Fibroblast of lung (primary cell): ENCODE measurements around the gene GRIK4. TPM values are rescaled to one million over a fixed set of nuclear protein-coding genes. Genes with fewer than 3 reads are reported as not detected.

Source experiments
- DNase-seq, 2 donors: peaks; one replicate each; pipeline versions ENCODE4 v3.0.0 to v3.0.0-alpha.2; 2010; ENCODE audit warnings: low read depth in 2 of 2
- H2AFZ ChIP-seq: 2 replicates; pipeline ENCODE4 v1.5.1; 2012; ENCODE audit warnings: low read length, control low read depth, inconsistent platforms
- H3K27ac ChIP-seq: 2 replicates; pipeline ENCODE4 v1.5.1; 2011; ENCODE audit warnings: low read length, control low read depth; ENCODE audit not compliant: insufficient read depth
- H3K27me3 ChIP-seq: 2 replicates; pipeline ENCODE4 v1.5.1; 2011; ENCODE audit warnings: mild to moderate bottlenecking, low read length; ENCODE audit not compliant: control insufficient read depth, insufficient read depth
- H3K36me3 ChIP-seq: 2 replicates; pipeline ENCODE4 v1.5.1; 2011; ENCODE audit warnings: low read length; ENCODE audit not compliant: control insufficient read depth, insufficient read depth
- H3K4me1 ChIP-seq: 2 replicates; pipeline ENCODE4 v1.5.1; 2011; ENCODE audit warnings: low read length; ENCODE audit not compliant: control insufficient read depth, insufficient read depth; ENCODE audit errors: extremely low read depth
- H3K4me2 ChIP-seq: 2 replicates; pipeline ENCODE4 v1.5.1; 2011; ENCODE audit warnings: low read length, control low read depth; ENCODE audit not compliant: insufficient read depth; ENCODE audit errors: extremely low read depth
- H3K4me3 ChIP-seq, 4 experiments: fragments of 200-600 bp in 1 of 4; sonication (generic) in 1 of 4; replicated peaks in 1 of 4; 2 replicates each; pipeline ENCODE4 v1.5.1; 2011 to 2016; ENCODE audit warnings: low read length in 4 of 4, low read depth in 3 of 4, mild to moderate bottlenecking in 3 of 4, control low read depth in 2 of 4, inconsistent platforms in 1 of 4, mixed read lengths in 1 of 4; ENCODE audit not compliant: insufficient read depth in 1 of 4; ENCODE audit errors: control extremely low read depth in 1 of 4
- H3K79me2 ChIP-seq: 2 replicates; pipeline ENCODE4 v1.5.1; 2012; ENCODE audit warnings: mild to moderate bottlenecking, low read length, inconsistent platforms; ENCODE audit not compliant: control insufficient read depth, insufficient read depth
- H3K9ac ChIP-seq: 2 replicates; pipeline ENCODE4 v1.5.1; 2011; ENCODE audit warnings: mild to moderate bottlenecking, low read length, control low read depth; ENCODE audit not compliant: insufficient read depth
- H3K9me3 ChIP-seq: 2 replicates; pipeline ENCODE4 v1.5.1; 2012; ENCODE audit warnings: low read depth, low read length; ENCODE audit not compliant: control insufficient read depth, insufficient read depth
- H4K20me1 ChIP-seq: 2 replicates; pipeline ENCODE4 v1.5.1; 2011; ENCODE audit warnings: low read length; ENCODE audit not compliant: control insufficient read depth, insufficient read depth; ENCODE audit errors: extremely low read depth
- CTCF ChIP-seq, 2 donors: IDR thresholded peaks in 1 of 2; conservative IDR thresholded peaks in 1 of 2; 1 replicate in 1 of 2; 2 replicates in 1 of 2; pipeline ENCODE4 v1.5.1; 2011 to 2012; ENCODE audit warnings: low read length in 2 of 2, control low read depth in 1 of 2, inconsistent platforms in 1 of 2, low read depth in 1 of 2, mild to moderate bottlenecking in 1 of 2
- EZH2 ChIP-seq: IDR thresholded peaks from 2 replicates; pipeline ENCODE4 v1.5.1; 2012; ENCODE audit warnings: low read length, control low read depth, mild to moderate bottlenecking; ENCODE audit errors: missing control alignments
- polyA plus RNA-seq, 2 donors: library from polyadenylated mRNA; depleted of rRNA in 1 of 2; stranded (reverse) in 1 of 2; unstranded in 1 of 2; fragments of >200 nt; gene quantifications; 2 replicates each; pipeline ENCODE4 v1.2.1, GENCODE V29; 2011 to 2012; ENCODE audit warnings: missing spikeins in 1 of 2
- total RNA-seq: library from RNA; depleted of rRNA; stranded (reverse); fragments of >200 nt; gene quantifications from 2 replicates; pipeline ENCODE4 v1.2.1, GENCODE V29; 2014

Gene GRIK4
- total and polyA plus RNA-seq, 2 donors (not counting 1 experiment from before 2014, with no cell fraction given) = 0.17 to 1.5 TPM

- Histone ChIP-seq H3K9me3 (no peaks in the 10 kb centered on the region), H3K27ac (no peak overlapping the region), H3K4me3 (no peak overlapping the region), H3K79me2 (no peaks in the 10 kb centered on the region), H2AFZ (no peak overlapping the region), H3K36me3 (no peaks in the 10 kb centered on the region), H4K20me1 (no peaks in the 10 kb centered on the region), H3K4me1 (no peaks in the 10 kb centered on the region), H3K27me3 (no peaks in the 10 kb centered on the region), H3K9ac (no peak overlapping the region), H3K4me2 (no peak overlapping the region)
- peak in 1 of 2 donors; percentile 20 for DNase-seq
- TF ChIP-seq EZH2 (no peak), CTCF (conservative IDR thresholded peaks at IDR 0.05 in 1 of 2, IDR thresholded peaks at IDR 0.05 in 1 of 2; ENCODE audit: low read depth in 1 of 2, low read length in 2 of 2) (no peak)
Observed at GRCh38 chr11:121032546-121032945, 521.0 kb downstream of the GRIK4 start.

GRCh38 chr11:121033635-121034034 lies 522.1 kb downstream of the GRIK4 start:
- Histone ChIP-seq H3K27ac (no peak overlapping the region), H2AFZ (no peak overlapping the region), H4K20me1 (no peaks in the 10 kb centered on the region), H3K4me1 (no peaks in the 10 kb centered on the region), H3K4me3 (no peak overlapping the region), H3K27me3 (no peaks in the 10 kb centered on the region), H3K36me3 (no peaks in the 10 kb centered on the region), H3K4me2 (no peak overlapping the region), H3K79me2 (no peaks in the 10 kb centered on the region), H3K9ac (no peak overlapping the region), H3K9me3 (no peaks in the 10 kb centered on the region)
- no peak for DNase-seq
- TF ChIP-seq EZH2 = no peak
- TF ChIP-seq CTCF (conservative IDR thresholded peaks at IDR 0.05 in 1 of 2, IDR thresholded peaks at IDR 0.05 in 1 of 2; ENCODE audit: low read depth in 1 of 2, low read length in 2 of 2) = no peak

DNA sequence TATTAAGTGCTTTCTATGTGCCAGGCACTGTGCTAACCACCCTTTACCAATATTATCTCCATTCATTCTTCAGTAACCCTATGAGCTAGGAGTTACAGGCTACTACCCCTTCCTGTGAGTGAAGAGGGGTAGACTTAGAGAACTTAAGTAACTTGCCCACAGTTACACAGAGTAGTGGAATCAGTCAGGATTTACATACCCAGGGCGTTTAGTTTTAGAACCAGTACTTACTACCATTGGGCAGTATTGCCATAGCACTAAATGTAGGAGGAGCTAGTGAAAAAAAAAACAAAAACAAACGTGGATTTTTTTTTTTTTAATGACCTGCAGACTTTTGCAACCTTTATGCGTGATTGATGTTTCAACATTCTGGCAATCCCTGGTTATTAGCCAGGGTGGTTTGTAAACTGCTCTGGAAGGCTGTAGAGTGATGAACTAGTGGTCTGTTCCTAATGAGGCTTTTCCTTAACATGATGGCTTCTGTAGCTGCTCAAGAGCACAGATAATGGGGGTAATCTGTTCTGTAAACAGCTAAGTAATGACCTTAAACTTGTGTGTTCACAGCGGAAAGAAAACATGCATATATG lies 523.7 kb downstream of the GRIK4 start:
- no peaks in the 10 kb centered on the region for H3K79me2 ChIP-seq
- H3K4me3 ChIP-seq = no peak overlapping the region
- no peak overlapping the region for H3K4me2 ChIP-seq
- DNase-seq = no peak
- no peaks in the 10 kb centered on the region for H3K4me1 ChIP-seq
- no peak overlapping the region for H3K27ac ChIP-seq
- TF ChIP-seq EZH2 (no peak), CTCF (conservative IDR thresholded peaks at IDR 0.05 in 1 of 2, IDR thresholded peaks at IDR 0.05 in 1 of 2; ENCODE audit: low read depth in 1 of 2, low read length in 2 of 2) (no peak)
- H3K36me3 ChIP-seq = no peaks in the 10 kb centered on the region
- H3K9me3 ChIP-seq = no peaks in the 10 kb centered on the region
- H3K27me3 ChIP-seq = no peaks in the 10 kb centered on the region
- no peak overlapping the region for H2AFZ ChIP-seq
- no peaks in the 10 kb centered on the region for H4K20me1 ChIP-seq
- no peak overlapping the region for H3K9ac ChIP-seq
